ENCODE results near the gene DPAGT1.

- TF ChIP-seq CTCF (IDR thresholded peaks at IDR 0.05) (no peak), POLR2A (IDR thresholded peaks at IDR 0.05) (no peak)
Measured at GRCh38 chr11:119047205-119047604, 54.4 kb downstream of the DPAGT1 start.

Data from adrenal gland (tissue), 5 donors.